SK-N-SH (cell line): ENCODE measurements around the gene BDKRB2. TPM values are rescaled to one million over a fixed set of nuclear protein-coding genes. Genes with fewer than 3 reads are reported as not detected.

Source experiments
- CTCF ChIA-PET: fragments of 300-600, 350-600 bp; formaldehyde crosslinking; extraction: SDS; loops from one replicate; lab custom pipeline; 2021; lab: Yijun Ruan, JAX
- POLR2A ChIA-PET: fragments of 350-600 bp; sonication (Branson Sonifier 250); formaldehyde crosslinking; extraction: SDS; loops from one replicate; lab custom pipeline; 2020; ENCODE audit warnings: antibody characterized with exemption, inconsistent platforms; lab: Yijun Ruan, JAX
- DNase-seq: peaks from one replicate; pipeline ENCODE4 v3.0.0; 2012
- H2AFZ ChIP-seq: fragments of 200-600 bp; sonication (generic); 2 replicates; pipeline ENCODE4 v1.8.1; 2016; ENCODE audit warnings: antibody characterized with exemption, mild to moderate bottlenecking, low read depth
- H3F3A ChIP-seq: fragments of 200-600 bp; sonication (generic); replicated peaks from 2 replicates; pipeline ENCODE3; 2016; ENCODE audit warnings: antibody characterized with exemption, mild to moderate bottlenecking; ENCODE audit not compliant: insufficient read depth
- H3K27ac ChIP-seq, 2 experiments: fragments of 200-500 bp in 1 of 2; fragments of 200-600 bp in 1 of 2; sonication (Bioruptor generic) in 1 of 2; sonication (generic), shearing (Covaris generic) in 1 of 2; 2 replicates each; pipeline versions ENCODE4 v1.5.1 to v1.6.1; 2014 to 2016; ENCODE audit warnings: low read depth in 2 of 2, inconsistent platforms in 1 of 2, low read length in 1 of 2, mild to moderate bottlenecking in 1 of 2, mixed read lengths in 1 of 2
- H3K27me3 ChIP-seq: fragments of 200-600 bp; sonication (generic), shearing (Covaris generic); 2 replicates; pipeline ENCODE4 v1.6.1; 2016; ENCODE audit warnings: mixed run types; ENCODE audit not compliant: insufficient read depth
- H3K36me3 ChIP-seq, 2 experiments: fragments of 200-500 bp in 1 of 2; fragments of 200-600 bp in 1 of 2; sonication (Bioruptor generic) in 1 of 2; sonication (generic) in 1 of 2; replicated peaks in 1 of 2; 2 replicates each; pipeline versions ENCODE3 to v1.5.1; 2014 to 2016; ENCODE audit warnings: low read length in 1 of 2, mild to moderate bottlenecking in 1 of 2; ENCODE audit not compliant: insufficient read depth in 2 of 2, control insufficient read depth in 1 of 2
- H3K4me1 ChIP-seq, 2 experiments: fragments of 200-500 bp in 1 of 2; fragments of 200-600 bp in 1 of 2; sonication (Bioruptor generic) in 1 of 2; sonication (generic), shearing (Covaris generic) in 1 of 2; 2 replicates each; pipeline versions ENCODE4 v1.5.1 to v1.6.1; 2014 to 2016; ENCODE audit warnings: low read depth in 1 of 2, low read length in 1 of 2, mixed run types in 1 of 2; ENCODE audit not compliant: insufficient read depth in 2 of 2, control insufficient read depth in 1 of 2
- H3K4me2 ChIP-seq: fragments of 200-600 bp; sonication (generic), shearing (Covaris generic); 2 replicates; pipeline ENCODE4 v1.6.1; 2017; ENCODE audit warnings: mixed run types
- H3K4me3 ChIP-seq, 2 experiments: fragments of 200-500 bp in 1 of 2; fragments of 200-600 bp in 1 of 2; sonication (Bioruptor generic) in 1 of 2; sonication (generic), shearing (Covaris generic) in 1 of 2; 2 replicates each; pipeline versions ENCODE4 v1.5.1 to v1.8.1; 2014 to 2016; ENCODE audit warnings: low read depth in 2 of 2, inconsistent platforms in 1 of 2, low read length in 1 of 2, mild to moderate bottlenecking in 1 of 2, mixed read lengths in 1 of 2, moderate library complexity in 1 of 2
- H3K79me2 ChIP-seq: fragments of 200-600 bp; sonication (generic); 2 replicates; pipeline ENCODE4 v1.8.1; 2017; ENCODE audit warnings: mild to moderate bottlenecking; ENCODE audit not compliant: insufficient read depth
- H3K9ac ChIP-seq: fragments of 200-600 bp; sonication (generic); 2 replicates; pipeline ENCODE4 v1.6.1; 2017; ENCODE audit warnings: mixed run types
- H3K9me2 ChIP-seq: fragments of 200-600 bp; sonication (generic); 2 replicates; pipeline ENCODE4 v1.6.1; 2017; ENCODE audit warnings: mixed run types
- H3K9me3 ChIP-seq: fragments of 200-600 bp; sonication (generic); 2 replicates; pipeline ENCODE4 v1.6.1; 2017; ENCODE audit warnings: mixed run types, mild to moderate bottlenecking, moderate library complexity
- H4K20me1 ChIP-seq: fragments of 200-600 bp; sonication (generic); 2 replicates; pipeline ENCODE4 v1.6.1; 2017; ENCODE audit warnings: mild to moderate bottlenecking, mixed run types; ENCODE audit not compliant: insufficient read depth
- ELF1 ChIP-seq: IDR thresholded peaks from 2 replicates; pipeline ENCODE4 v1.4.0; 2012
- FOXM1 ChIP-seq: IDR thresholded peaks from 2 replicates; pipeline ENCODE4 v1.4.0; 2012; ENCODE audit warnings: low read depth, mild to moderate bottlenecking
- GABPA ChIP-seq: IDR thresholded peaks from 2 replicates; pipeline ENCODE4 v1.4.0; 2012; ENCODE audit warnings: low read depth, mild to moderate bottlenecking
- POLR2AphosphoS5 ChIP-seq: IDR thresholded peaks from 2 replicates; pipeline ENCODE4 v1.6.1; 2012; ENCODE audit warnings: low read depth, low read length
- RAD21 ChIP-seq: IDR thresholded peaks from 2 replicates; pipeline ENCODE4 v1.6.1; 2012; ENCODE audit warnings: mild to moderate bottlenecking, low read length
- SIN3A ChIP-seq: IDR thresholded peaks from 2 replicates; pipeline ENCODE4 v1.6.1; 2012; ENCODE audit warnings: low read depth, mild to moderate bottlenecking, low read length, moderate library complexity, borderline replicate concordance
- WGBS: methylation state at CpG from one replicate; pipeline ENCODE4 v1.1.6; 2017; ENCODE audit warnings: low lambda C conversion rate; 5-methylcytosine and 5-hydroxymethylcytosine counted together
- polyA plus RNA-seq, 3 experiments: library from polyadenylated mRNA; depleted of rRNA; stranded (reverse); fragments of >200 nt; gene quantifications; 2 replicates each; pipeline ENCODE4 v1.2.3, GENCODE V29; 2012
- TF ChIP-seq, protein P1 (sequence below): IDR thresholded peaks from 2 replicates; pipeline ENCODE4 v1.4.0; 2012; ENCODE audit warnings: low read depth
- TF ChIP-seq, protein P2 (sequence below): fragments of 200-600 bp; sonication (generic); IDR thresholded peaks from 2 replicates; pipeline ENCODE4 v1.6.1; 2017; ENCODE audit warnings: antibody characterized with exemption, mild to moderate bottlenecking, moderate library complexity
- TF ChIP-seq, protein P3 (sequence below): IDR thresholded peaks from 2 replicates; pipeline ENCODE4 v1.4.0; 2012; ENCODE audit warnings: low read depth, borderline replicate concordance

The BDKRB2 gene
- polyA plus RNA-seq, 1 of the 3 experiments (the other 2 are of a cell fraction): 4.8 TPM

DNA sequence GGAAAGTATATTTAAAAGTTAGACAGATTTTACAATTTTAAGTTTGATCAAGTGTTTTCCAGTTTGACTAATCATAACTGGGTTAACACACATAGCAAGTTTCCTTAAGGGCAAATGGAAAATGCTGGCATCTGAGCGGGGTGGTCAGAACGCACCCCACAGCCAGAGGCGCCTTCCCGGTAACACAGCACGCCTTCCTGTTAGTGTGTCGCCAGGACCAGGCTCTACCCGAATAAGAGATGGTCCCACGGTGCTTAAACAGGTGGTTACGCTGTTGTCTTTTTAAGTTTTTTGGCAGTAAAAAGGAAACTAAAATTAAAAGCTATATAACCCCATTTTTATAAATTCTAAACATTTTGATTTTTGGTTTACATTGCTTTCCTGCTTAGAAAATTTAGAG, 79.4 kb downstream of the BDKRB2 start:
- DNase-seq: no peak
- peaks cover 0 to 43% of the 10 kb centered on the region in 2 experiments; a peak in 2 of 4 replicates for H3K4me1 ChIP-seq
- no peaks in the 10 kb centered on the region for H3K79me2 ChIP-seq
- no peak overlapping the region for H2AFZ ChIP-seq
- peak overlapping the region in 1 of 2 experiments; percentile 98; a peak in 2 of 4 replicates for H3K27ac ChIP-seq
- H3K9me2 ChIP-seq: no peaks in the 10 kb centered on the region
- TF ChIP-seq FOXM1: no peak
- no peak for TF ChIP-seq SIN3A
- TF ChIP-seq, protein P1, sequence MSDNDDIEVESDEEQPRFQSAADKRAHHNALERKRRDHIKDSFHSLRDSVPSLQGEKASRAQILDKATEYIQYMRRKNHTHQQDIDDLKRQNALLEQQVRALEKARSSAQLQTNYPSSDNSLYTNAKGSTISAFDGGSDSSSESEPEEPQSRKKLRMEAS: no peak
- ChIA-PET POLR2A (no interaction called here), CTCF (interaction anchor here (1.0 to 18.9 kb wide), 4 partner anchors 8 to 179 kb away, joined by 3 to 920 read pairs (median 33); no protein-coding TSS in a partner anchor)
- no peaks in the 10 kb centered on the region for H3K27me3 ChIP-seq
- 93% methylated on average over 9 of the region's 9 CpGs for WGBS
- no peak overlapping the region for H3K4me3 ChIP-seq
- peaks cover 5% of the 10 kb centered on the region for H3F3A ChIP-seq
- no peaks in the 10 kb centered on the region for H3K9me3 ChIP-seq
- no peak overlapping the region for H3K9ac ChIP-seq
- no peaks in the 10 kb centered on the region for H4K20me1 ChIP-seq
- H3K36me3 ChIP-seq: peaks cover 3 to 25% of the 10 kb centered on the region in 2 experiments
- H3K4me2 ChIP-seq: no peak overlapping the region

DNA sequence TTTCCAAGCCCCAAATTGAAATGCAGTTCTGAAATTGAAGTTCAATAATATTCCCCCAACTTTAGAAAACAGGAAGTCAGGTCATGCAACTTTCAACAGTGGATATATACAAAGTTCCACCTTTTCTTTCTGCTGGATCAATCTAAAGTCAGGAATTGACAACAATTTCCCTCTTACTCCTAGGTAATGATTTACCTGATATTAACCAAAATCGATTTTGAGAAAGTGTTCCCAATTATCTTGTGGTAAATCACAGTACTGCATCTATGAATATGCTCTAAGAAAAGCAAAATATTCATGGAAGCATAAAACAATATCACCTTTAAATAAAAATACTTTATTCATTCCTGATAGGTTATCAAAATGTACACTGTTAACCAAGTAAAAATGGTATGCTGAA, 79.8 kb downstream of the BDKRB2 start:
- 17% methylated on average over 1 of the region's 1 CpG for WGBS

More for the DNA sequence above, 79.8 kb downstream of the BDKRB2 start:
- ChIA-PET CTCF (interaction anchor here (3.8 to 18.9 kb wide), 3 partner anchors 10 to 180 kb away, joined by 42 to 920 read pairs (median 62); no protein-coding TSS in a partner anchor), POLR2A (no interaction called here)
- Histone ChIP-seq H3F3A (peaks cover 5% of the 10 kb centered on the region), H3K9ac (no peak overlapping the region), H4K20me1 (no peaks in the 10 kb centered on the region), H3K4me3 (no peak overlapping the region), H3K27me3 (no peaks in the 10 kb centered on the region), H3K27ac (peak overlapping the region; percentile 64 to 98; a peak in 3 of 4 replicates), H3K9me2 (no peaks in the 10 kb centered on the region), H3K79me2 (no peaks in the 10 kb centered on the region), H3K9me3 (no peaks in the 10 kb centered on the region), H3K36me3 (peaks cover 4 to 29% of the 10 kb centered on the region in 2 experiments), H3K4me2 (no peak overlapping the region), H2AFZ (no peak overlapping the region), H3K4me1 (peaks cover 0 to 41% of the 10 kb centered on the region in 2 experiments; a peak in 2 of 4 replicates)
- TF ChIP-seq, protein P2, sequence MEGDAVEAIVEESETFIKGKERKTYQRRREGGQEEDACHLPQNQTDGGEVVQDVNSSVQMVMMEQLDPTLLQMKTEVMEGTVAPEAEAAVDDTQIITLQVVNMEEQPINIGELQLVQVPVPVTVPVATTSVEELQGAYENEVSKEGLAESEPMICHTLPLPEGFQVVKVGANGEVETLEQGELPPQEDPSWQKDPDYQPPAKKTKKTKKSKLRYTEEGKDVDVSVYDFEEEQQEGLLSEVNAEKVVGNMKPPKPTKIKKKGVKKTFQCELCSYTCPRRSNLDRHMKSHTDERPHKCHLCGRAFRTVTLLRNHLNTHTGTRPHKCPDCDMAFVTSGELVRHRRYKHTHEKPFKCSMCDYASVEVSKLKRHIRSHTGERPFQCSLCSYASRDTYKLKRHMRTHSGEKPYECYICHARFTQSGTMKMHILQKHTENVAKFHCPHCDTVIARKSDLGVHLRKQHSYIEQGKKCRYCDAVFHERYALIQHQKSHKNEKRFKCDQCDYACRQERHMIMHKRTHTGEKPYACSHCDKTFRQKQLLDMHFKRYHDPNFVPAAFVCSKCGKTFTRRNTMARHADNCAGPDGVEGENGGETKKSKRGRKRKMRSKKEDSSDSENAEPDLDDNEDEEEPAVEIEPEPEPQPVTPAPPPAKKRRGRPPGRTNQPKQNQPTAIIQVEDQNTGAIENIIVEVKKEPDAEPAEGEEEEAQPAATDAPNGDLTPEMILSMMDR: no peak
- TF ChIP-seq GABPA: no peak
- TF ChIP-seq RAD21: no peak
- TF ChIP-seq ELF1: no peak
- TF ChIP-seq, protein P3, sequence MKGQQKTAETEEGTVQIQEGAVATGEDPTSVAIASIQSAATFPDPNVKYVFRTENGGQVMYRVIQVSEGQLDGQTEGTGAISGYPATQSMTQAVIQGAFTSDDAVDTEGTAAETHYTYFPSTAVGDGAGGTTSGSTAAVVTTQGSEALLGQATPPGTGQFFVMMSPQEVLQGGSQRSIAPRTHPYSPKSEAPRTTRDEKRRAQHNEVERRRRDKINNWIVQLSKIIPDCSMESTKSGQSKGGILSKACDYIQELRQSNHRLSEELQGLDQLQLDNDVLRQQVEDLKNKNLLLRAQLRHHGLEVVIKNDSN: no peak
- no peak for TF ChIP-seq POLR2AphosphoS5
- DNase-seq: no peak
